NCI-H748 treated with DMSO at 0.1 percent for 48 hours (cell line): ENCODE results near the gene PPP2R2B.
"Not testable (repeated sequence)": the region's sequence is repeated elsewhere in the genome, so short reads cannot be mapped to it uniquely, and the experiment has no call there.

Experiments
- DNase-seq: peaks from one replicate; lab custom pipeline; 2025; lab: John Stamatoyannopoulos, UW

The PPP2R2B gene

GRCh38 chr5:146734936-146735577 lies 143.5 kb downstream of the PPP2R2B start:
- no peak for DNase-seq

- DNase-seq = no peak
Measured at GRCh38 chr5:146732962-146733361, 145.6 kb downstream of the PPP2R2B start.

DNA sequence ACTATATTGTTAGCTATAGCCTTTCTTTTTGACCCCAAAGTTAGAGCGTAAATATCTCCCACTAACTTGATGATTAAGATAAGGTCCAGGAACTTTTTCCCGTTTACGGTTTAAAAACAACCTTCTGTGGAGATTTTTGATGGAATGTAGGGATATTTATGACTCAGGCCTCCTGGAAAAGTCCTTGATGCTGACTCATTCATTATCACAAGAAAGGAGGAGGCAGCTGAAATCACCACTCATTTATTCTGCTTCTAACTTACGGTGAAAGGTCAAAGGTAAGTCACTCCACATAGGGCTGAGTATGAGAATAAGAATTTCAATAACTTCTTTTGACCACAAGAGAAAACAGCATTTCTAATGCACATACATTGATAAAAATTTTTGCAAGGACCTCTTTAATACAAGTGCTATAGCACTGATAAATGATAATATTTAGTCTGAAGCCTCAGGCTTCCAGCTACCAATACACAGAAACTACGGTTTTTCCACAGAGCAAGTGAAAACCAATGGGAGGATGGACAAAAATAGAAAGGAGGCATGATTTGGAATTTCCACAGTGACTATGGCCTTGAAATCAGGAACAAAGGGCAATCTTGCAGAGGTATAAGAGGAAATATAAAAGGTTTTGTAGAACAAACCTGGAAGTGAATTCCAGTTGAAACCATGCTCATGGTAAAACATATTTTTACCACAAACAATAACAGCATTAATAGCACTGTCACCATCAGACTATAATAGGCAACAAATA lies 146.5 kb downstream of the PPP2R2B start:
- no peak for DNase-seq

DNA sequence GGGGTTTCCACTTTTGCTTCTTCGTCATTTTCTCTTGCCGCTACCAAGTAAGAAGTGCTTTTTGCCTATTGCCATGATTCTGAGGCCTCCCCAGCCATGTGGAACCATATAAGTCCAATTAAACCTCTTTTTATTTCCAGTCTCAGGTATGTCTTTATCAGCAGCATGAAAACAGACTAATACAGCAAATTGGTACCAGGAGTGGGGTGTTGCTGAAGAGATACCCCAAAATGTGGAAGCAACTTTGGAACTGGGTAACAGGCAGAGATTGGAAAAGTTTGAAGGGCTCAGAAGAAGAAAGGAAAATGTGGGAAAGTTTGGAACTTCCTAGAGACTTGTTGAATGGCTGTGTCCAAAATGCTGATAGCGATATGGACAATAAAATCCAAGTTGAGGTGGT lies 149.8 kb downstream of the PPP2R2B start:
- not testable (repeated sequence) for DNase-seq

- DNase-seq = no peak
Measured at GRCh38 chr5:146726891-146727290, 151.7 kb downstream of the PPP2R2B start.

DNA sequence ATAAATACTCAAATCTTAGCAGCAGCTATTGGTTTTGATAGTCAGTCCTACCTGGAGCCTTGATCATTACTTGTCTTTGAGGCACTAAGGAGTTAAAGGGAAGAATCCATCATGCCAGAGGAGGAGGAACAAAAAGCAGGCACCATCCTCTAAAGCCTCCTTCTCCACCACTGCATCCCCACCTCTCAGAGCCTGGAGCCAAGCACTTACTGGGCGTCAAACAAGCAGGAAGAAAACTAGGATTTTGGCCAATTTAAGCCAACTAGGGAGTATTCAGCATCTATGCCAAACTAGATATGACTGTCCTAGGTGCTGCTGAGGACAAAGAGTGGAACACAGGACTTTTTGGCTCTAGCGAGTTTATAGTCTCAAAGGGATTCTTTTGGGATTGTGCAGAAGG lies 152.5 kb downstream of the PPP2R2B start:
- DNase-seq = no peak

GRCh38 chr5:146725025-146725424 lies 153.5 kb downstream of the PPP2R2B start:
- no peak for DNase-seq

GRCh38 chr5:146722361-146722779 lies 156.2 kb downstream of the PPP2R2B start:
- no peak for DNase-seq

DNA sequence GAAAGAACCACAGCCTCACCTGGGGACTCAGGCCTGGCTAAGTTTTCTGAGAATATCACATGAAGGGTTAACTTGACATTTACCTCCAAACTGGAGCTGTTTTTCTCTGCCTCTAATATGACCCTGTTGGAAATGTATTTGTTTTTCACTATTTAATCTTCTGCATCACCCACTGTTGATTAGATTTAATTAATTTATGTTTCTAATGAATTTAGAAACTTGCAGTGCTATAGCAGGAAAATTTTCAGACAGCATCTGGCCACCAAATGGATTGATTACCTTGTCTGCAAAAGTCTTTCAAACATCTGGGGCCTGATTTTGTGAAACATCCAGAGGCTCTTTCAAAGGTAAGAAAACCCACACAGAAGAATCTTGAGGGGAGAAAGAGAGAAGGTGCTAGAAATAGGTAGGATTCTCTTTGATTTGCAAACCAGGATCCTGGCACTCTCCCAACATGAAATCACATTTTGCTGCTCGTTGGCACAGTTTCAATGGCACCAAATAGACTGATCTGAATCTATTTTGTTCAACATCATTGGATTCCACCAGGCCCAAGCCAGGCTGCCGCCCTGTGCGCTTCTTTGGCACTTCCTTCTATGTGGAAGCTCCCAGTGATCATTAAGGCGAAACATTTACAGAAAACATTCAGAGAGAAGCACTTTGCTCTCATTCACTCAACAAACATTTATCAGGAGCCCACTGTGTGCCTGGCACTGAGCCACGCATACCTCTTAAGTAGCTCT lies 157.3 kb downstream of the PPP2R2B start:
- no peak for DNase-seq

- no peak for DNase-seq
Measured at GRCh38 chr5:146720107-146720506, 158.4 kb downstream of the PPP2R2B start.

- DNase-seq = no peak
Measured at GRCh38 chr5:146719179-146719578, 159.4 kb downstream of the PPP2R2B start.

- DNase-seq = no peak
Measured at GRCh38 chr5:146718609-146719008, 159.9 kb downstream of the PPP2R2B start.

- DNase-seq = no peak
Measured at GRCh38 chr5:146717951-146718350, 160.6 kb downstream of the PPP2R2B start.

- DNase-seq = no peak
Measured at GRCh38 chr5:146716636-146717035, 161.9 kb downstream of the PPP2R2B start.

DNA sequence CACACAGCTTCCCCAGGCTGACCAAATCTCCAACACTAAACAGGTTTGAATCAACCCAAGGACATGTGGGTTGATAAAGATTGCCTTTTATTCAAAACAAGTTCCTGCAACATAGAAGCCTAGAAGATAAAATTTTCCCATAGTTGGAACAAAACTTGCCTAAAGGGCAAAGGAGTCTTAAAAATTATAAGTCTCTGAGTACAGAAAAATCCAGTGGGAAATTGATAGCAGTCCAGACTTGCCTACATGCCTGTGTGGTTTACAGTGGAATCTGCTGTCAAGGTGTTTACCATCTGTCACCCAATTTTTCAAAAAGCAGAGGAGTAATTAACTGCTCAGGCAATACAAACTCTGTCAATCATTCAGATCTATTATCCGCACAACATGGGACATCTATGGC lies 168.2 kb downstream of the PPP2R2B start:
- no peak for DNase-seq

GRCh38 chr5:146707316-146707715 lies 171.2 kb downstream of the PPP2R2B start:
- DNase-seq = no peak

DNA sequence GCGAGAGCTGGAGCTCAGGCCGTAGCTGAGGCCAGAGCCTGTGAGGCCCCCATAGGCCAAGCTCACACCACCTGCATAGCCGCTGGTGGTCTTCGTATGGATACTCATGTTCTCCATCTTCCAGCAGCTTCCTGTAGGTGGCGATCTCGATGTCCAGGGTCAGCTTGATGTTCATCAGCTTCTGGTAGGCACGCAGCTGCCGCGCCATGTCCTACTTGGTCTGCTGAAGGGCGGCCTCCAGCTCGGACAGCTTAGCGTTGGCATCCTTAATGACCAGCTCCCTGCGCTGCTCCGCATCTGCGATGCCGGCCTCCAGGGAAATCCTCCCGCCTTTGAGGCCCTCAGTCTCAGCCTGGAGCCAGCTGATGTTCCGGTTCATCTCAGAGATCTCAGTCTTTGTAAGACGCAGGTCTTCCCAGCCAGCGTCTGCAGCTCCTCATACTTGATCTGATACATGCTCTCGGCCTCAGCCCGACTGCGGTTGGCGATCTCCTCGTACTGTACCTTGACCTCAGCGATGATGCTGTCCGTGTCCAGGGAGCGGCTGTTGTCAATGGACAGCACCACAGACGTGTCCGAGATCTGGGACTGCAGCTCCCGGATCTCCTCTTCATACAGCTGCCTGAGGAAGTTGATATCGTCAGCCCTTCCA lies 172.1 kb downstream of the PPP2R2B start:
- DNase-seq = no peak

- DNase-seq = no peak
Measured at GRCh38 chr5:146704949-146705665, 173.4 kb downstream of the PPP2R2B start.

DNA sequence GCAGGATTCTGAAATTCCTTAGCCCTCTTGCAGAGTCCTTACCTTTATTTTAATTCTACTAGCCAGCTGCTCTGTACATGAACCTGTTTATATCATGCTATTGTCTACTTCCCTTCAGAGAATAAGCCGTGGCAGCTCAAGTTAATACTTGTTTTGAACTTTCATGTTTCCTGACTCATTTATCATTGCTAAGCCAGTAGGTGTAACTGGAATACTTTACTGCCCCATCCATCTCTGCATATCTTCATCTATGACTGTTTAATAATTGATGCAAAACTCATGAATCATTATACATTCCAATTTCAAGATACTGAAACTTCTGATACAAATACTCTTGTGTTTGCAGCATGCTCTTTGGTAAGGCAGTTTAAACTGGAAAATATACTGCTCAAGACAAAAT lies 174.7 kb downstream of the PPP2R2B start:
- DNase-seq = no peak

DNA sequence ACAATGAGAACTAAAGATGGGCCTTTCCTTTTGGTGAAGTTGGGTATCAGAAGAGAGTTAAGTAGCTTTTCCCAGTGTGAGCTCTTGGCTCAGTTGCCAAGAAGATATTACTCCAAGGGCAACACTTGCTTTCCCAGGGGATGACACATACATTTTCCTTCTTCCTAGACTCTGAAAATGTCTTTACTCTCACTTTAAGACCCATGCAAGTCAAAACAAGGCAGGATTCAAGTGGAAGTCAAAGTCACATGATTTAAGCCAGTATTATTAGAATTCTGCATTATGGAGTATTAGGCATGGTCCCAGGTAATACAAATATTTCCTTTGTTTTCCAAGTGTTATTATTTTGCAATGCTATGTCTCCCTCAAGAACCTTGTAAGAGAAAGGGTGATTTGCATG lies 175.1 kb downstream of the PPP2R2B start:
- DNase-seq = no peak

- DNase-seq = no peak
Measured at GRCh38 chr5:146699664-146700418, 178.7 kb downstream of the PPP2R2B start.
